MM.1S (cell line): ENCODE data around the gene KCNK18.

Source experiments
- DNase-seq: peaks from one replicate; pipeline ENCODE4 v3.0.0-alpha.2; 2015
- H2AFZ ChIP-seq: fragments of 300-600 bp; sonication (generic); 2 replicates; pipeline ENCODE4 v1.6.0; 2016; ENCODE audit warnings: antibody characterized with exemption, low read length
- H3F3A ChIP-seq: fragments of 300-600 bp; sonication (generic); 2 replicates; pipeline ENCODE4 v1.6.1; 2016; ENCODE audit warnings: mild to moderate bottlenecking, antibody characterized with exemption, low read length, moderate library complexity, mixed read lengths; ENCODE audit not compliant: insufficient read depth
- H3K27ac ChIP-seq: fragments of 300-600 bp; sonication (generic); 2 replicates; pipeline ENCODE4 v1.5.1; 2016; ENCODE audit warnings: mild to moderate bottlenecking, low read length
- H3K27me3 ChIP-seq: fragments of 300-600 bp; sonication (generic); replicated peaks from 2 replicates; pipeline ENCODE4 v1.6.0; 2016; ENCODE audit warnings: low read length; ENCODE audit not compliant: insufficient read depth
- H3K36me3 ChIP-seq: fragments of 300-600 bp; sonication (generic); replicated peaks from 2 replicates; pipeline ENCODE4 v1.6.1; 2016; ENCODE audit warnings: mild to moderate bottlenecking, low read length, mixed read lengths; ENCODE audit not compliant: insufficient read depth
- H3K4me1 ChIP-seq: fragments of 300-600 bp; sonication (generic); 2 replicates; pipeline ENCODE4 v1.6.1; 2016; ENCODE audit warnings: low read length, mixed read lengths
- H3K4me2 ChIP-seq: fragments of 300-600 bp; sonication (generic); 2 replicates; pipeline ENCODE4 v1.6.0; 2016; ENCODE audit warnings: low read depth, low read length
- H3K4me3 ChIP-seq: fragments of 300-600 bp; sonication (generic); 2 replicates; pipeline ENCODE4 v1.5.1; 2016; ENCODE audit warnings: low read length, mixed read lengths
- H3K79me2 ChIP-seq: fragments of 300-600 bp; sonication (generic); 2 replicates; pipeline ENCODE4 v1.6.1; 2016; ENCODE audit warnings: mixed run types, low read length, mixed read lengths
- H3K9ac ChIP-seq: fragments of 300-600 bp; sonication (generic); 2 replicates; pipeline ENCODE4 v1.6.1; 2016; ENCODE audit warnings: low read length, mixed read lengths
- H3K9me2 ChIP-seq: fragments of 300-600 bp; sonication (generic); replicated peaks from 2 replicates; pipeline ENCODE4 v1.6.1; 2016; ENCODE audit warnings: mild to moderate bottlenecking, low read length, mixed read lengths; ENCODE audit not compliant: insufficient read depth
- H3K9me3 ChIP-seq: fragments of 300-600 bp; sonication (generic); replicated peaks from 2 replicates; pipeline ENCODE4 v1.6.1; 2016; ENCODE audit warnings: mild to moderate bottlenecking, low read length, mixed read lengths; ENCODE audit not compliant: insufficient read depth
- H4K20me1 ChIP-seq: fragments of 300-600 bp; sonication (generic); 2 replicates; pipeline ENCODE4 v1.6.1; 2016; ENCODE audit warnings: mild to moderate bottlenecking, low read length, moderate library complexity, mixed read lengths; ENCODE audit not compliant: insufficient read depth
- CTCF ChIP-seq: fragments of 300-600 bp; sonication (generic); IDR thresholded peaks from 2 replicates; pipeline ENCODE4 v1.5.1; 2016; ENCODE audit warnings: antibody characterized with exemption, low read length, mixed read lengths
- EZH2 ChIP-seq: fragments of 300-600 bp; sonication (generic); optimal IDR thresholded peaks from 2 replicates; pipeline ENCODE3; 2017; ENCODE audit warnings: low read depth, mild to moderate bottlenecking, antibody characterized with exemption, low read length, mixed read lengths
- EZH2phosphoT487 ChIP-seq: fragments of 300-600 bp; sonication (generic); IDR thresholded peaks from 2 replicates; pipeline ENCODE4 v1.6.1; 2018; ENCODE audit warnings: antibody characterized with exemption, low read length

KCNK18 gene

GRCh38 chr10:117223693-117224430, 26.6 kb downstream of the KCNK18 start:
- Histone ChIP-seq H3K27ac (no peak overlapping the region), H3K79me2 (no peaks in the 10 kb centered on the region), H3F3A (no peaks in the 10 kb centered on the region), H2AFZ (no peak overlapping the region), H4K20me1 (no peaks in the 10 kb centered on the region), H3K36me3 (no peaks in the 10 kb centered on the region), H3K9me3 (no peaks in the 10 kb centered on the region), H3K9ac (no peak overlapping the region), H3K9me2 (no peaks in the 10 kb centered on the region), H3K27me3 (no peaks in the 10 kb centered on the region), H3K4me2 (no peak overlapping the region), H3K4me1 (no peaks in the 10 kb centered on the region), H3K4me3 (no peak overlapping the region)
- DNase-seq: no peak
- TF ChIP-seq EZH2phosphoT487 (no peak), EZH2 (no peak), CTCF (no peak)

- no peak for DNase-seq
- Histone ChIP-seq H3K4me3 (no peak overlapping the region), H3K9me2 (no peaks in the 10 kb centered on the region), H3F3A (no peaks in the 10 kb centered on the region), H3K4me2 (no peak overlapping the region), H3K79me2 (no peaks in the 10 kb centered on the region), H3K36me3 (no peaks in the 10 kb centered on the region), H3K27me3 (no peaks in the 10 kb centered on the region), H3K27ac (no peak overlapping the region), H2AFZ (no peak overlapping the region), H3K9me3 (no peaks in the 10 kb centered on the region), H4K20me1 (no peaks in the 10 kb centered on the region), H3K4me1 (no peaks in the 10 kb centered on the region), H3K9ac (no peak overlapping the region)
- TF ChIP-seq EZH2phosphoT487 (no peak), EZH2 (no peak), CTCF (no peak)
Observed at GRCh38 chr10:117224881-117225280, 27.6 kb downstream of the KCNK18 start.

- Histone ChIP-seq H3K36me3 (no peaks in the 10 kb centered on the region), H3K4me3 (no peak overlapping the region), H3F3A (no peaks in the 10 kb centered on the region), H3K9ac (no peak overlapping the region), H3K4me2 (no peak overlapping the region), H4K20me1 (no peaks in the 10 kb centered on the region), H3K9me2 (no peaks in the 10 kb centered on the region), H3K9me3 (no peaks in the 10 kb centered on the region), H2AFZ (no peak overlapping the region), H3K27me3 (no peaks in the 10 kb centered on the region), H3K27ac (no peak overlapping the region), H3K4me1 (no peaks in the 10 kb centered on the region), H3K79me2 (no peaks in the 10 kb centered on the region)
- peak; percentile 8; the same call in 1 of the 2 replicates for TF ChIP-seq CTCF
- no peak for TF ChIP-seq EZH2phosphoT487
- no peak for DNase-seq
Observed at GRCh38 chr10:117226813-117227451, 29.6 kb downstream of the KCNK18 start.
